Left cardiac atrium (tissue), 4 donors: Measurements from ENCODE around the gene USP47. TPM values are rescaled to one million over a fixed set of nuclear protein-coding genes. Genes with fewer than 3 reads are reported as not detected.

ENCODE experiments used
- ATAC-seq, 2 donors: fragments of 200-7000 bp; cut with Tn5 transposase; one replicate each; pipeline ENCODE4 v1.9.1; 2020; ENCODE audit warnings: mild to moderate bottlenecking in 2 of 2, moderate library complexity in 2 of 2
- DNase-seq: peaks from one replicate; pipeline ENCODE4 v3.0.0-alpha.2; 2020
- intact Hi-C, 2 donors: fragments of 100-400 bp; cut with DNase I; formaldehyde crosslinking; loops; one replicate each; pipeline versions ENCODE4 v1.14.1 to v1.15.1; 2022 to 2023
- total RNA-seq, 2 donors: library from RNA; stranded (reverse); fragmentation: NEBNext Ultra II Directional; extraction: Animal tissue kit (Norgen Biotek cat#: 25700); gene quantifications; one replicate each; pipeline ENCODE4 v1.2.1, GENCODE V29; 2021
- donor health status: DM: no; HTN: yes; CAD: no.
- donor health status: DM: no; HTN: yes; CAD: no; lungs with severe emphysema.
- donor health status: DM: yes; HTN: yes; CAD: no.
- donor health status: Dilated cardiomyopathy.

USP47 gene
- total RNA-seq, 2 donors from 2014 or later = 48.3 to 56.4 TPM

- ATAC-seq = no peak
- intact Hi-C loops = no loop called here
- DNase-seq = no peak
Measured at GRCh38 chr11:12005476-12005875, 163.7 kb downstream of the USP47 start.

DNA sequence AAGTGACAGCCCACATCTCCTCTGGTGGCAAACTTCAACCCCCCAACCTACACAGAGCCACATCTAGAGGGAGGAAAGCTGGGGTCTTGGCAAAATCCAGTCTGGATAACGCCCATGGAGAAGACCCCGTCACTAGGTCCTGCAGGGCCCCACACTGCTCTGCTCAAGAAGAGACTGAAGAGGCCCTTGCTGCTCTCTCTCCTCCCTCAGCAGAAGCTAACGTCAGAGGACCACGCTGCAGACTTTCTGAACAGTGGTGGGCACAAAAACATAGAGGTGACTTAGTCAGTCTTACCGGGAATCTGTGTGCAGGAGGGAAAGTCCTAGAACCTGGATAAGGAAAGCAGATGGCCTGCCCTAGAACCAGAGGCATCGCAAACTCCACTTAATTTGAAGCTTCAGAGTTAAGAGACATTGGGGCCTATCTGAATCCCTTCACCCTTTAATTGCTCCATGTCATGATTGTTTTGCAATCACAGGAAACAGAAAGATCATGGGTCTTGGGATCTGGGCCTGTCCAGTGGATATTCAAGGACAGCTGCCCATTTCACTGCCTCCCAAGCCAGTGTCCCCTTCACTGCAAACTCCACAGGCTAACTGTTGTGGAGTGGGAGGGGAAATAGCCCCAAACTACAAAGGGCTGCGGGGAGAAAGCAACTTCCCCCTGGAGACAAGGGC lies 164.9 kb downstream of the USP47 start:
- intact Hi-C loops = no loop called here
- no peak for DNase-seq
- ATAC-seq = no peak

GRCh38 chr11:12007230-12007593 lies 165.4 kb downstream of the USP47 start:
- ATAC-seq = peak in 1 of 2 donors; percentile 5
- no peak for DNase-seq
- intact Hi-C loops = no loop called here

GRCh38 chr11:12007769-12008737 lies 166.3 kb downstream of the USP47 start, which contains the start of gene DKK3:
Gene DKK3, minus strand, starts transcription at chr11:12008626. Its CDS starts 44 bp downstream, at chr11:12008582.
- intact Hi-C loops = no loop called here
- DNase-seq (no peak), ATAC-seq (peak; percentile 60 to 63)

Other genes with a start within 250 kb of the USP47 start
- 10 to 100 TPM; 20.1 to 21.5 TPM for gene GALNT18, start 220.0 kb upstream of the USP47 start, total RNA-seq
- gene DKK3, start 166.7 kb downstream of the USP47 start, total RNA-seq = 1,000 to 10,000 TPM; 1,563 to 1,610 TPM